ENCODE data around the gene C3orf52. TPM values are rescaled to one million over a fixed set of nuclear protein-coding genes. Genes with fewer than 3 reads are reported as not detected.
"Not testable (repeated sequence)": the region's sequence is repeated elsewhere in the genome, so short reads cannot be mapped to it uniquely, and the experiment has no call there.

C3orf52 gene
- total and polyA plus RNA-seq, 2 experiments from 2014 or later = 8.1 to 16.6 TPM

- not testable (repeated sequence) for H3K79me2 ChIP-seq (replicated peaks; ENCODE audit: insufficient read depth); H3K36me3 ChIP-seq (ENCODE audit: insufficient read depth); H3K4me2 ChIP-seq; H3K4me3 Mint-ChIP-seq; H2AFZ ChIP-seq; H3K27me3 Mint-ChIP-seq (ENCODE audit: insufficient read depth, low read depth, poor library complexity); H3K27me3 ChIP-seq (ENCODE audit: insufficient read depth); H3F3A ChIP-seq (replicated peaks; ENCODE audit: low read depth); ATAC-seq; H3K27ac ChIP-seq (ENCODE audit: low read depth); H4K20me1 ChIP-seq (replicated peaks; ENCODE audit: insufficient read depth); H3K9me2 ChIP-seq (ENCODE audit: insufficient read depth); H3K4me3 ChIP-seq
- Mint-ChIP-seq H3K27ac (peak overlapping the region; percentile 92), H3K9me3 (peaks cover 46% of the 10 kb centered on the region), H3K4me1 (peaks cover 35% of the 10 kb centered on the region), H3K36me3 (ENCODE audit: low read depth) (peaks cover 42% of the 10 kb centered on the region)
- H3K4me1 ChIP-seq (ENCODE audit: insufficient read depth) = peaks cover 13% of the 10 kb centered on the region
- peak; percentile 48 for DNase-seq (ENCODE audit: low spot score)
- 0 out of 2 replicates have a peak, but pooled peaks have one; percentile 18 for TF ChIP-seq ZNF114 (CRISPR knock-in tag; IDR thresholded peaks at IDR 0.05)
- TF ChIP-seq ZNF462 (CRISPR knock-in tag; IDR thresholded peaks at IDR 0.05) = 0 out of 2 replicates have a peak, but pooled peaks have one; percentile 17
Observed at GRCh38 chr3:112037194-112037593, 49.0 kb upstream of the C3orf52 start.

DNA sequence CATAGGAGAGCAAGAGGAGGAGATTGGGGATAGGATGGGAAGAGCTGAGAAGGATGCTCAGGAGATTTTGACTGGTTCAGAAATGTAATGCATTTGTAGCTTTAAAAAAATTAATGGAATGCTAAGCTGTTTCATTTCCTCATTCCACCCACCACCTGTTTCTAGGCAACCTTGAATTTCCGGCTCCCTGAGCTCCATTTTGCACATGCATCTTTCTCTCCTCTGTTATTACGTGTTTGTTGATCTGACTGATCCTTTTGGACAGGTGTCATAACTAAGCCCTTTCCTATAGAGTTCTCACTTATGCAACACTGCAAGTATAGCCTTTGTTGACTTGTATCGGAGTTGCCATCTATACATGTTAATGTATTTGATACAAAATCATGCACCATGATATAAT, 47.3 kb upstream of the C3orf52 start:
- H3K27me3 ChIP-seq (ENCODE audit: insufficient read depth) = no peaks in the 10 kb centered on the region
- peaks cover 38% of the 10 kb centered on the region for H3K9me3 Mint-ChIP-seq
- no peak for TF ChIP-seq NANOG (IDR thresholded peaks at IDR 0.05; ENCODE audit: borderline replicate concordance)
- TF ChIP-seq ZNF114 (CRISPR knock-in tag; IDR thresholded peaks at IDR 0.05) = no peak
- no peak for TF ChIP-seq EZH2phosphoT487 (IDR thresholded peaks at IDR 0.05; ENCODE audit: unreplicated experiment)
- TF ChIP-seq CREB1 (CRISPR knock-in tag; IDR thresholded peaks at IDR 0.05; ENCODE audit: low read depth) = no peak
- no peak for TF ChIP-seq JUNB (IDR thresholded peaks at IDR 0.05; ENCODE audit: unreplicated experiment)
- no peak for TF ChIP-seq ZNF462 (CRISPR knock-in tag; IDR thresholded peaks at IDR 0.05)

More for the DNA sequence above, 47.3 kb upstream of the C3orf52 start:
- H3K27ac Mint-ChIP-seq = no peak overlapping the region
- Histone ChIP-seq H3K4me2 (no peak overlapping the region), H2AFZ (no peak overlapping the region), H4K20me1 (replicated peaks; ENCODE audit: insufficient read depth) (no peaks in the 10 kb centered on the region), H3K4me3 (no peak overlapping the region), H3K9me2 (ENCODE audit: insufficient read depth) (no peaks in the 10 kb centered on the region; the same call in 1 of the 2 replicates), H3F3A (replicated peaks; ENCODE audit: low read depth) (no peaks in the 10 kb centered on the region; the same call in 1 of the 2 replicates), H3K36me3 (ENCODE audit: insufficient read depth) (peaks cover 6% of the 10 kb centered on the region; the same call in 1 of the 2 replicates), H3K4me1 (ENCODE audit: insufficient read depth) (peaks cover 17% of the 10 kb centered on the region), H3K27ac (ENCODE audit: low read depth) (no peak overlapping the region), H3K79me2 (replicated peaks; ENCODE audit: insufficient read depth) (no peaks in the 10 kb centered on the region)
- DNase-seq (ENCODE audit: low spot score) (no peak), ATAC-seq (no peak)
- peaks cover 34% of the 10 kb centered on the region for H3K36me3 Mint-ChIP-seq (ENCODE audit: low read depth)
- no peak overlapping the region for H3K4me3 Mint-ChIP-seq
- H3K27me3 Mint-ChIP-seq (ENCODE audit: insufficient read depth, low read depth, poor library complexity) = peaks cover 3% of the 10 kb centered on the region
- peaks cover 36% of the 10 kb centered on the region for H3K4me1 Mint-ChIP-seq

Measured in GM23338 (cell line).